Measurements from ENCODE around the gene GPRC5A. TPM values are rescaled to one million over a fixed set of nuclear protein-coding genes. Genes with fewer than 3 reads are reported as not detected.

Gene GPRC5A
- total and polyA plus RNA-seq, 10 of the 15 experiments (the other 5 are each of a cell fraction or from before 2014, with no cell fraction given) = 0.10 to 2.8 (median 1.1) TPM

GRCh38 chr12:12933742-12934141, 42.4 kb downstream of the GPRC5A start:
- intact Hi-C loops (cut with micrococcal nuclease; ENCODE audit: unreplicated experiment) (no loop called here), in situ Hi-C loops (cut with MboI) (no loop called here)
- Histone ChIP-seq H3K79me2 (ENCODE audit: control insufficient read depth, insufficient read depth, low read length) (no peaks in the 10 kb centered on the region), H3K4me3 (no peak overlapping the region), H4K20me1 (ENCODE audit: control insufficient read depth, insufficient read depth) (no peaks in the 10 kb centered on the region), H3K36me3 (ENCODE audit: control insufficient read depth in 2 of 2, insufficient read depth in 2 of 2, low read length in 1 of 2) (no peaks in the 10 kb centered on the region), H3K27me3 (replicated peaks in 1 of 2; ENCODE audit: control insufficient read depth in 2 of 2, insufficient read depth in 2 of 2, low read length in 1 of 2) (peaks cover 0 to 1% of the 10 kb centered on the region in 2 experiments; a peak in 2 of 4 replicates), H3K4me2 (ENCODE audit: control insufficient read depth, insufficient read depth) (no peak overlapping the region), H3K9me3 (replicated peaks; ENCODE audit: control insufficient read depth, insufficient read depth, low read length) (no peaks in the 10 kb centered on the region), H3K9ac (ENCODE audit: control insufficient read depth, insufficient read depth, low read length) (no peak overlapping the region), H3K27ac (ENCODE audit: control insufficient read depth, insufficient read depth) (no peak overlapping the region), H3K4me1 (ENCODE audit: control insufficient read depth, insufficient read depth, low read length) (no peaks in the 10 kb centered on the region), H2AFZ (ENCODE audit: control insufficient read depth, low read depth, low read length) (no peak overlapping the region)
- BruUV-seq (replicated peaks) = no TSS peak
- ChIA-PET CTCF (no interaction called here), RAD21 (ENCODE audit: unreplicated experiment) (interaction anchor here (1.0 kb wide), 1 partner anchor 17 kb away, joined by 3 read pairs; no protein-coding TSS in a partner anchor), SMC1A (ENCODE audit: uncharacterized antibody, unreplicated experiment) (no interaction called here), POLR2A (no interaction called here)
- 77% methylated on average over 4 of the region's 4 CpGs for WGBS (ENCODE audit: insufficient coverage, insufficient replicate concordance, low lambda C conversion rate, missing lambda C conversion rate)
- ATAC-seq (no peak), FAIRE-seq (no peak), DNase-seq (ENCODE audit: low read depth, low spot score) (no peak)
- TF ChIP-seq ZNF687 (IDR thresholded peaks at IDR 0.05) (no peak), PBX3 (IDR thresholded peaks at IDR 0.05; ENCODE audit: insufficient replicate concordance, low read depth, low read length) (no peak)

All from GM12878 (cell line).